Measurements from ENCODE around the gene TXNDC9.
"Not testable (repeated sequence)": the region's sequence is repeated elsewhere in the genome, so short reads cannot be mapped to it uniquely, and the experiment has no call there.

Gene TXNDC9, protein sequence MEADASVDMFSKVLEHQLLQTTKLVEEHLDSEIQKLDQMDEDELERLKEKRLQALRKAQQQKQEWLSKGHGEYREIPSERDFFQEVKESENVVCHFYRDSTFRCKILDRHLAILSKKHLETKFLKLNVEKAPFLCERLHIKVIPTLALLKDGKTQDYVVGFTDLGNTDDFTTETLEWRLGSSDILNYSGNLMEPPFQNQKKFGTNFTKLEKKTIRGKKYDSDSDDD

DNA sequence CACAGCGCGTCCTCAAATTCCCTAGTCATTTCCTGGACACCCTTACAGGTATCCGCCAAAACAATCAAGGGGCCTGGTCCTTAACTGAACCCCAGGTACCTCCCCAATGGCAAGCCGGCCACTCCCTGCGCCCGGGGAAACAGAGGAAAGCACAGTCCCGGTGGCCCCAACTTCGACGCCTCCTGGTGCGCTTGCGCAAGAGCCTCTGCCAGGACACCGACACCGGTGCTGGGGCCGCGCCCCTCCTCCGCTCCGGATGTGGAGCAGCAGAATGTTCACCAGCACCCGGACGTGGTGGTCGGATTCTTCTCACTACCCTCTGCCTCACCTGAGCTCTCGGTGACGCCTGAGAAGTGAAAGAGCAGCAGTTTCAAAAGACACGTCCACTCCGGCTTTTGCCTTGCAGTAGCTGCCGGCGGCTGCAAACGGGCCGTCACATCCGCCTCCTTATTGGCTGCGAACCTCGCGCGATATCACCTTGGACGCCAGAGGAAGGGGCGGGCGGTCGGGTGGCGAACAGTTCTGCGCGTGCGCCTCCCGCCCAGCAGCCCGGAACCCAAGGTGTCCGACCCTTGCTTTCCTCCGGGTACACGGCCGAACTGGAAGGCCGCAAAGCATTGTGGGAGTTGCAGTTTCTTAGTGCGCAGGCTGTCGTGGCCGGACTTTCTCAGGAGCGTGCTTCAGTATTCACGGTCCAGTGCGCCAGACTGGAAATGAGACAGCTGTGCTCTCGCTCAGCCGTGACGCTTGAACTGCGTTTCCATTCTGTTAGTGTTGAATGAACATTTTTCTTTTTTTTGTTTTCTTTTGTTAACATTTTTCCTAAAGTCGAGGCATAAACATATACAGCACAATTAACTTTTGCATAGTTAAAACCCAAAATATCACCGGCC, at the start of gene TXNDC9:
Gene TXNDC9, minus strand, starts transcription at position 423 of the 893 bp plus-strand sequence. CDS start 3,123 bp downstream, outside the sequence.
- peak; percentile 99 for DNase-seq

GRCh38 chr2:99382143-99382542, 46.0 kb upstream of the TXNDC9 start:
- no peak for DNase-seq

GRCh38 chr2:99380376-99381010, 44.4 kb upstream of the TXNDC9 start:
- no peak for DNase-seq

DNA sequence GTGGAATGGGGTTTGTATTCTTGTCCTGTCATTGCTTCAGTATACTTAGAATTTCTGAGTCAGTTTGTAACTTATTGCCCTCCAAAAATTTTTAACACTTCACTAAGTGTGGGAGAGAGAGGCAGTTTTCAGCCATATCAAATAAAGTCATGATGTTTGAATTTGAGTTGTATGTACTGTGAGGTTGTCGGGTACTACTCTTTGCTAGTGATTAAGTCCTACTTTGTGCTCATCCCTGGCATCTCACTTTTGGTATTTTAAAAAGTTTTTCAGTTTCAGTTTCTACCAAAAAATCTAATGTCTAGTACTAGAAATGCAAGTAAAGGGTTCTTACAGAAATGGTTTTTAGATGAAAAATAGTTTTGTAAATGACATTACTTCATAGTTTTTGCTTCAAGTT, 41.7 kb upstream of the TXNDC9 start:
- DNase-seq = no peak

DNA sequence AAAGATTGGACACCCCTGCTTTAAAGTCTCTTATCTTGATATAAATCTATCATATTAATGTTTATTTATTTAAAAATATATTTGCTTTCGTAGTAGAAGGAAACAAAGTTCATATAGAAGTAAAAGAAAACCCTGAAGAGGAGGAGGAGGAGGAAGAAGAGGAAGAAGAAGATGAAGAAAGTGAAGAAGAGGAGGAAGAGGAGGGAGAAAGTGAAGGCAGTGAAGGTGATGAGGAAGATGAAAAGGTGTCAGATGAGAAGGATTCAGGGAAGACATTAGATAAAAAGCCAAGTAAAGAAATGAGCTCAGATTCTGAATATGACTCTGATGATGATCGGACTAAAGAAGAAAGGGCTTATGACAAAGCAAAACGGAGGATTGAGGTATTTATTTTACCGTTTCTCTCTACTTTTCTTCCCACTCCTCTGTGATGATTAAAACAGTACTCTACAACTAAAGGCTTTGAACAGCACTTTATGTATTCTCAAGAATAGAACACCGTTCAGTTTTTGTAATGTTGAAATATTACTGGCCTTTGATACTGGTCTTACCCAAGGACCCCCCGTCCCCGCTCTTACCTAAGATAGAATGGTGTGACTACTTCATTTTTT, 40.2 kb upstream of the TXNDC9 start:
- no peak for DNase-seq

DNA sequence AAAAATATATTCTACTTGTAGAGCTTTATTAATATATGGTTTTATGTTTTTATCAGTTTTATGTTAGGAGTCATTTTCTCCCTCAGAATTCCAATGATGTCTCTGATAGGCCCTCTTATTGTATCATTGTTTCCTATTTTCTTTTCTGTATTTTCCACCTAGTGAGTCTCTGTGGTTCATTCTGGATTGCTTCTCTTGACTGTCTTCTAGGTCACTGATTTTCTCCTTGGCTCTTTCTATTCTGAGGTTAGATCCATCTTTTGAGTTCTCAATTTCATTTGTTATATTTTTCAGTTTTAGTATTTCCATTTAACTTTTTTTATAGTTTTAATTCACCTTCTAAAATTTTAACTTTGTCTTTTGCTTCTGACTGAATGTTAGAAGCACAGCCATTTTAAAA, 38.6 kb upstream of the TXNDC9 start:
- DNase-seq = no peak

DNA sequence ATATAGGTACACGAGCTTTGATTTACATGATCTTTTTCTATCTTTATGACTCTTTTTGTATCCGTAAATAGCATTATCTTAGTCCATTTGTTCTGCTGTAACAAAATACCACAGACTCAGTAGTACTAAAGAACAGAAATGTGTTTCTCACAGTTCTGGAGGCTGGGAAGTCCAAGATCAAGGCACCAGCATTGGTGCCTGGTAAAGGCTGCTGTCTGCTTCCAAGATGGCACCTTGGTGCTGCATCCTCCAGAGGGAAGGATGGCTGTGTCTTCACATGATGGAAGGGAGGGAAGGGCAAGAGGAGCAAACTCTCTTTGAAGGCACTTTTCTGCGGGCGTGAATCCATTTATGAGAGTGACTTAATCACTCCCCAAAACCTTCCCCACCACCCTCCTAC, 37.0 kb upstream of the TXNDC9 start:
- DNase-seq = no peak

GRCh38 chr2:99368854-99369253, 32.7 kb upstream of the TXNDC9 start:
- not testable (repeated sequence) for DNase-seq

DNA sequence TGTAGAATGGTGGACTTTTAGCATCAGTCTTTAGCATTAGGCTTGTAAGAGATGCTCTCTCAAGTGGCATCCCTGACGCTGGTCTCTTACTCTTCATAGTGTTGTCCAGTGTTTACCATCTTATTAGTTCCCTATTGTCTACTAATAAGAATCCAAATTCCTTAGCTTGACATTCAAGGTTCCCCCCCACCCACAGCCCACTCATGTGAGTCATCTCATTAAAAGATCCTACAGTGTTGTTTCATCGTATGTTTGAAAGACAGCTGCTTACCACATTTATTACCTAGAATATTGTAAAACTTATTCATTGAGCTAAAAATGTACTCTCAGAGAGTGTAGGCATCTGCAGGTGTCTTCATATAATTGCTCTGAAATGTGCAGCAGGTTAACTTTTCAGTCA, 29.5 kb upstream of the TXNDC9 start:
- no peak for DNase-seq

DNA sequence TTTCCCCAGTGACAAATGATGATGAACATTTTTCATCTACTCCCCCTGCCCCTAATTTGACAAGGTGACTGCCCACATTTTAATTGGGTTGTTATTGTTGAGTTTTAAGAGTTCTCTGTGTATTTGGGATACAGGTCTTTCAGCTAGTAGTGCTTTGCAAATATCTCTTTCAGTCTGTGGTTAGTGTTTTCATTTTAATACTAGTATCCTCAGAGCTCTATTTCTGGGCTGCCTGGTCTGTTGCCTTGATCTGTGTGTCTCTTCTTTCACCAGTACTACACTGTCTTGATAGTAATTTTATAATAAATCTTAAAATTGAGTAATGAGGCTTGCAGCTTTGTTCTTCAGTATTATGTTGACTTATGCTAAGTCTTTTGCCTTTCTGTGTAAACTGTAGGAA, 20.7 kb upstream of the TXNDC9 start:
- DNase-seq = no peak

- DNase-seq = not testable (repeated sequence)
Measured at GRCh38 chr2:99354825-99355224, 18.7 kb upstream of the TXNDC9 start.

- no peak for DNase-seq
Measured at GRCh38 chr2:99354070-99354469, 17.9 kb upstream of the TXNDC9 start.

GRCh38 chr2:99350194-99350593, 14.1 kb upstream of the TXNDC9 start:
- DNase-seq = no peak

GRCh38 chr2:99348173-99348572, 12.0 kb upstream of the TXNDC9 start:
- peak in 1 of 2 donors; percentile 7 for DNase-seq

GRCh38 chr2:99346218-99346617, 10.1 kb upstream of the TXNDC9 start:
- no peak for DNase-seq

GRCh38 chr2:99345446-99345845, 9.3 kb upstream of the TXNDC9 start:
- DNase-seq = not testable (repeated sequence)

DNA sequence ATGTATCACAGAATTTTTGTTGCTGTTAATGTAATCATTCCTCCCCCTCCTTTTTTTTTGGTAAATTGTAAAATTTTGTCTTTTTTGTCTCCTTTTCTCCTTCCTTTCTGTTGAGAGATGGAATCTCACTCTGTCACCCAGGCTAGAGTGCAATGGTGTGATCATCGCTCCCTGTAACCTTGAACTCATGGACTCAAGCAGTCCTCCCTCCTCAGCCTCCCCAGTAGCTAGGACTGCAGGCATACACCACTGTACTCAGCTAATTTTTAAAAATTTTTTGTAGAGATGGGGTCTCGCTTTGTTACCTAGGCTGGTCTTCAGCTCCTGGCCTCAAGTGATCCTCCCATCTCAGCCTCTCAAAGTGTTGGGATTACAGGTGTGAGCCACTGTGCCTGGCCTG, 6.4 kb upstream of the TXNDC9 start:
- no peak for DNase-seq

- DNase-seq = no peak
Measured at GRCh38 chr2:99340669-99341236, 4.6 kb upstream of the TXNDC9 start.

DNA sequence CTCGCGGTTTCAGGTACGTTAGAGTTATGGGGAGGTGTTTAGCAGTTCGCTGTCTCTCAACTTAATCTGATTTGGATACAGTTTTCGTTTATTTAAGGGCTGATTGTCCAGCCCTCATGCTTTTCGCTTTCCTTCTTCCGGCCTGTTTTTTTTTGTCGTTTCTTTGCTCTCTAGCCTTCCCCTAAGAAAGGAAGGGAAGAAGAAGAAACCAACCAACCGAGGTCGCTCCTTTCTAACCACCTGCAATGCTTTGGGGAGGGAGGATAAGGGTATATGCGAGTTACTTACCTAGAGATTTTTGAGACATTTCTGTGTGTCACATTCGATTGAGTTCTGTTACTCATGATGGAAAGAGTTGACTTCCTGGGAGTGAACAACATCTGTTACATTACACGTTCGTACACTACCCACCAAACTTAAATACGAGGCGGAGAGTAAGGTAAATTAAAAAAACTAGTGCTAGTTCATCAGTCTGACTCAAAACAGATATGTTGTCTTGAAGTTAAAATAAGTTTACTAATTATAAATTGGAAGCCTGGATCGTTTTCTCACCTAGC, 2.0 kb upstream of the TXNDC9 start:
- peak in 1 of 2 donors; percentile 33 for DNase-seq

GRCh38 chr2:99337113-99338028, 1.2 kb upstream of the TXNDC9 start, which contains the start of gene EIF5B:
TSS of gene EIF5B (plus strand) at chr2:99337389. CDS start at chr2:99337555, 166 bp downstream.
- peak; percentile 94 to 96 for DNase-seq

DNA sequence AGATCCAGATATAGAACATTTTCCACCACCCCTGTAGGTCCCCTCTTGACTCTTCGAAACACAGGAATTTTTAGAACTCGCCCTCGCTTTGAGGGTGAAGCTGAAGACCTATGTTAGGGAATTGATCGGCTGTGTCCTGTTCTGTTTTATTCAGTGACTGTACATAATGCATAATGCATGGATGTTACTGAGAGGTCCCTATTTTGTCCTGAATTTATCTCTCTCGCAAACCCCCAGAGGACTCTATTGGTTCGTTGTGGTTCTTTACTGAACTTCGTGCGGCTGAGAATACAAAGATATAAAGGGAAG, 625 bp upstream of the TXNDC9 start:
- DNase-seq = no peak

DNA sequence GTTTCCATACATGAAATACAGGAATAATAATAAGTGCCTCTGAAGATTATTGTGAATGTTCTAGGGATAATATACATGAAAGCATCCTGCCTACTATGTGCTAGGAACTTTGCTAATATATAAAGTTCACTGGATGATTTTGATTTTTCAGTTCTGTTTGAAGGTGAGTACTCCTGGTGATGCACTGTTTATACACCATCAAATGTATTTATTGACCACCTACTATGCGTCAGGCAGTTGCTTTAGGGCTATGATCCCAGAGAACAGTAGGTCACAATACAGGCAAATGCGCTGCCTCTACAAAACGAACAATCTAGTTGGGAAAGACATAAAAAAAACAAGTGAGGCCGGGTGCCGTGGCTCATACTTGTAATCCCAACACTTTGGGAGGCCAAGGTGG, 10.7 kb downstream of the TXNDC9 start:
- DNase-seq = no peak

Data from CD4-positive, alpha-beta T cell treated with Interleukin-4 for 1 hour (primary cell).